ENCODE measurements around the gene PRICKLE2.

The PRICKLE2 gene

DNA sequence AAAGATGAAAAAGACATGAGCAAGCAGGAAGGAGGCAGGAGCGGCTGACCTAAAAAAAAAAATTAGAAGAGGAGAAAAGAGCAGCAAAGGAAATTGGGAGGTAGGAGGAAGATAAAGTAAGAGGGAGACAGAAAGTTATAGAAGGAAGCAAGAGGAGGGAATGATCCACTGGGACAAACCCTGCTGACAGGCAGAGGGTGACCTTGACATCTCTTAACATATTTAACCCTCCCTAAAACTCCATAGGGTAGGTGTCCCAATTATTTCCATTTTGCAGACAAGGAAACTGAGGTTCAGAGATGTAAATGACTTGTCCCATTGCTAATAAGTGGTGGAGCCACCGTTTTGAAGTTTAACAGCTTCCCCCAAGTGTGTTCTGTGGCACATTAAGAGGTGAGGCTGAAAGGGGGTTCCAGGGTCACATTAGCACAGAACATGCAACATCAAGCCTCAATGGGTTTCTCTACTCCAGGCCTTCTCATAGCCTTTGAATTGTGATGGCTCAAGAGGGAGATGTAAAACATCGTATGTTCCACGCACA lies 37.4 kb upstream of the PRICKLE2 start:
- POLR2A ChIA-PET, result no interaction called here
- CTCF ChIA-PET, result interaction anchor here (1.2 to 1.3 kb wide), 2 partner anchors 10 to 233 kb away, joined by 3 read pairs; no protein-coding TSS in a partner anchor

GRCh38 chr3:64260431-64260830 lies 35.2 kb upstream of the PRICKLE2 start:
- Histone ChIP-seq H3K27ac (ENCODE audit: insufficient read depth in 1 of 2, low read depth in 1 of 2, low read length in 2 of 2, poor library complexity in 1 of 2, severe bottlenecking in 2 of 2) (no peak overlapping the region), H3K27me3 (replicated peaks in 2 of 5; ENCODE audit: control insufficient read depth in 4 of 5, insufficient read depth in 5 of 5, low read length in 4 of 5) (peaks cover 0 to 24% (median 10%) of the 10 kb centered on the region in 5 experiments), H3K4me1 (ENCODE audit: control extremely low read depth in 1 of 4, control insufficient read depth in 4 of 4, insufficient read depth in 4 of 4, low read length in 3 of 4) (no peaks in the 10 kb centered on the region), H3K36me3 (ENCODE audit: control insufficient read depth in 4 of 4, insufficient read depth in 4 of 4, low read length in 3 of 4) (no peaks in the 10 kb centered on the region), H3K4me3 (ENCODE audit: control insufficient read depth in 1 of 7, extremely low read depth in 1 of 7, insufficient read depth in 4 of 7, low read depth in 2 of 7, low read length in 6 of 7) (no peak overlapping the region), H3K9me3 (ENCODE audit: control extremely low read depth in 1 of 5, control insufficient read depth in 4 of 5, insufficient read depth in 2 of 5, low read depth in 1 of 5, low read length in 4 of 5) (no peaks in the 10 kb centered on the region)
- POLR2A ChIA-PET, result no interaction called here
- DNase-seq, result no peak
- WGBS (ENCODE audit: insufficient coverage), result 100% methylated on average over 3 of the region's 4 CpGs
- CTCF ChIA-PET, result no interaction called here

More for the DNA sequence above, 37.4 kb upstream of the PRICKLE2 start:
- Histone ChIP-seq H3K36me3 (ENCODE audit: control insufficient read depth in 4 of 4, insufficient read depth in 4 of 4, low read length in 3 of 4) (no peaks in the 10 kb centered on the region), H3K4me3 (ENCODE audit: control insufficient read depth in 1 of 7, extremely low read depth in 1 of 7, insufficient read depth in 4 of 7, low read depth in 2 of 7, low read length in 6 of 7) (no peak overlapping the region), H3K4me1 (ENCODE audit: control extremely low read depth in 1 of 4, control insufficient read depth in 4 of 4, insufficient read depth in 4 of 4, low read length in 3 of 4) (no peaks in the 10 kb centered on the region), H3K9me3 (ENCODE audit: control extremely low read depth in 1 of 5, control insufficient read depth in 4 of 5, insufficient read depth in 2 of 5, low read depth in 1 of 5, low read length in 4 of 5) (no peaks in the 10 kb centered on the region), H3K27ac (ENCODE audit: insufficient read depth in 1 of 2, low read depth in 1 of 2, low read length in 2 of 2, poor library complexity in 1 of 2, severe bottlenecking in 2 of 2) (no peak overlapping the region), H3K27me3 (replicated peaks in 2 of 5; ENCODE audit: control insufficient read depth in 4 of 5, insufficient read depth in 5 of 5, low read length in 4 of 5) (peaks cover 5 to 46% (median 12%) of the 10 kb centered on the region in 5 experiments)
- WGBS (ENCODE audit: insufficient coverage), result 100% methylated on average over 1 of the region's 4 CpGs
- DNase-seq, result no peak

DNA sequence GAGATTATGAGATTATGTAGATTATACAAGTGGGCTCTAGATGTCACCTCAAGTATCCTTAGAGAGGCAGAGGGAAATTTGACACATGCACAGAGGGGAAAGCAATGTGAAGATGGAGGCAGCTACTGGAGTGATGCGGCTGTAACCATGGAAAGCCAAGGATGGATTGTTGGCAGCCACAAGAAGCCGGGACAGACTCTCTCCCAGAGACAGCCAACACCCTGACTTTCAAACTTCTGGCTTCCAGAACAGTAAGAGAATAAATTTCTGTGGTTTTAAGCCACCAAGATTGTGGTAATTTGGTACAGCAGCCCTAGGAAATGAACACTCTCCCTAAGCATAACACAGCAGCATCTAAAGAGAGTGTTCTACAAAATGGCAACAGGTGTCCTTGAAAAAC lies 34.4 kb upstream of the PRICKLE2 start:
- H3K9me3 ChIP-seq (ENCODE audit: control extremely low read depth in 1 of 5, control insufficient read depth in 4 of 5, insufficient read depth in 2 of 5, low read depth in 1 of 5, low read length in 4 of 5), result no peaks in the 10 kb centered on the region
- no peak for DNase-seq
- WGBS (ENCODE audit: insufficient coverage), result 88% methylated on average over 2 of the region's 2 CpGs

DNA sequence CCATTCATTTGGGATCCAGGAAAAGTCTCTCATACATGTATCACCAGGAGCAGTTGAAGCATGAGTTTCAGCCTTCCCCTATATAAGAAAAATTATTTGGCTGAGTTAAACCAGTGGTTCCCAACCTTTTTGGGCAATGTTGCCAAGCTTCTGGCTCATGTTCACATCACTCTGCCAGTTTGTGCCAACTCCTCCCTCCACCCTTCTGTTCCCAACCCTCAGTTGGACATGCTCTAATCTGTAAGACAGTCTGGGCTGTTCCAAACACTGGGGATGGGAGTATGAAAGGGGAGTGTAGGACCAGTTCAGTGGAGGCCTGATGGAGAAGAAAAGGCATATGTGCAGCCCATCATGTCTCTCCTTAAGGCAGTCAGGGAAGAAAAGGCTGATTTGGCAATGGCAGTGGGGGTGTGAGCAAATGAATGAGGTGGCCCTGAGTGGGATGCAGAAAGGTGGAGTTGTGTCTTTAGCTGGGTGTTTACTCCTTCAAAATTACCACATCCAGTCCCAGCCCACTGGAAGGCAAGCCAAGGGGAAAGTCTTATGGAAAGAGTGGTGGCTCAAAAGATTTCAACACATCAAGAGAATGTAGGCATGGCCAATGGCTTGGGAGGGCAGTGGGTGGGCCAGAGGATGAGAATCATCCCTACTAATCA lies 32.0 kb upstream of the PRICKLE2 start:
- H3K9me3 ChIP-seq (ENCODE audit: control extremely low read depth in 1 of 5, control insufficient read depth in 4 of 5, insufficient read depth in 2 of 5, low read depth in 1 of 5, low read length in 4 of 5), result no peaks in the 10 kb centered on the region
- no peaks in the 10 kb centered on the region for H3K4me1 ChIP-seq (ENCODE audit: control extremely low read depth in 1 of 4, control insufficient read depth in 4 of 4, insufficient read depth in 4 of 4, low read length in 3 of 4)
- ChIA-PET POLR2A (no interaction called here), CTCF (no interaction called here)
- no peaks in the 10 kb centered on the region for H3K36me3 ChIP-seq (ENCODE audit: control insufficient read depth in 4 of 4, insufficient read depth in 4 of 4, low read length in 3 of 4)
- no peak overlapping the region for H3K27ac ChIP-seq (ENCODE audit: insufficient read depth in 1 of 2, low read depth in 1 of 2, low read length in 2 of 2, poor library complexity in 1 of 2, severe bottlenecking in 2 of 2)
- no peak for DNase-seq
- no peak overlapping the region for H3K4me3 ChIP-seq (ENCODE audit: control insufficient read depth in 1 of 7, extremely low read depth in 1 of 7, insufficient read depth in 4 of 7, low read depth in 2 of 7, low read length in 6 of 7)
- H3K27me3 ChIP-seq (replicated peaks in 2 of 5; ENCODE audit: control insufficient read depth in 4 of 5, insufficient read depth in 5 of 5, low read length in 4 of 5), result no peaks in the 10 kb centered on the region

More for the DNA sequence above, 34.4 kb upstream of the PRICKLE2 start:
- no peaks in the 10 kb centered on the region for H3K4me1 ChIP-seq (ENCODE audit: control extremely low read depth in 1 of 4, control insufficient read depth in 4 of 4, insufficient read depth in 4 of 4, low read length in 3 of 4)
- no peaks in the 10 kb centered on the region for H3K36me3 ChIP-seq (ENCODE audit: control insufficient read depth in 4 of 4, insufficient read depth in 4 of 4, low read length in 3 of 4)
- H3K4me3 ChIP-seq (ENCODE audit: control insufficient read depth in 1 of 7, extremely low read depth in 1 of 7, insufficient read depth in 4 of 7, low read depth in 2 of 7, low read length in 6 of 7), result no peak overlapping the region
- no peak overlapping the region for H3K27ac ChIP-seq (ENCODE audit: insufficient read depth in 1 of 2, low read depth in 1 of 2, low read length in 2 of 2, poor library complexity in 1 of 2, severe bottlenecking in 2 of 2)
- ChIA-PET POLR2A (no interaction called here), CTCF (no interaction called here)
- peaks cover 0 to 17% (median 5%) of the 10 kb centered on the region in 5 experiments for H3K27me3 ChIP-seq (replicated peaks in 2 of 5; ENCODE audit: control insufficient read depth in 4 of 5, insufficient read depth in 5 of 5, low read length in 4 of 5)

DNA sequence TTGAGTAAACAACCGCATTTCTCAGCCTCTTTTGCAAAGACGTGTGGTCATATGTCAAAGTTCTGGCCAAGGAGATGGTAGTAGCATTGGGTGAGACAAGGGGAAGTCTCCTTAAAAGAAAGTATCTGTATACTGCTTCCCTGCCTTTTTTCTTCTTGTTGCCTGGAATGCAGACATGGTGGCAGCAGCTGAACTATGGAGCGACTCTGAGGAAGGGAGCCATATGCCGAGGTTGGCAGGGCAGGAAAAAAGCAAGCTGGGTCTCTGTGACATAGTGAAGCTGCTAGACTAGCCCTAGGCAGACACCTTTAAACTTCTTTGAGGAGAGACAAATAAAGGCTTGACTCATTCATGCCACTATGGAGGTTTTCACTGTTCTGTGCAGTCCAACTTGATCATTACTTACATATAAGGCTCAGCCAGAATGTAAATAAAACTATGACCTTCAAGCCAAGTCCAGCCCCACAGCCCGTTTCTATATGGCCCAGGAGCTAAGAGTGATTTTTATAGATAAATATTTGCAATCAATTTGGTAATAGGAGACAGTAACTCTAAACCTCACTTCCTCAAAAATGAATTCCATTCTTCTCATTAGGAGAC lies 30.6 kb upstream of the PRICKLE2 start:
- Histone ChIP-seq H3K4me1 (ENCODE audit: control extremely low read depth in 1 of 4, control insufficient read depth in 4 of 4, insufficient read depth in 4 of 4, low read length in 3 of 4) (no peaks in the 10 kb centered on the region), H3K4me3 (ENCODE audit: control insufficient read depth in 1 of 7, extremely low read depth in 1 of 7, insufficient read depth in 4 of 7, low read depth in 2 of 7, low read length in 6 of 7) (no peak overlapping the region), H3K27ac (ENCODE audit: insufficient read depth in 1 of 2, low read depth in 1 of 2, low read length in 2 of 2, poor library complexity in 1 of 2, severe bottlenecking in 2 of 2) (no peak overlapping the region), H3K27me3 (replicated peaks in 2 of 5; ENCODE audit: control insufficient read depth in 4 of 5, insufficient read depth in 5 of 5, low read length in 4 of 5) (no peaks in the 10 kb centered on the region), H3K36me3 (ENCODE audit: control insufficient read depth in 4 of 4, insufficient read depth in 4 of 4, low read length in 3 of 4) (no peaks in the 10 kb centered on the region), H3K9me3 (ENCODE audit: control extremely low read depth in 1 of 5, control insufficient read depth in 4 of 5, insufficient read depth in 2 of 5, low read depth in 1 of 5, low read length in 4 of 5) (no peaks in the 10 kb centered on the region)
- no peak for DNase-seq
- CTCF ChIA-PET, result no interaction called here
- 100% methylated on average over 1 of the region's 5 CpGs for WGBS (ENCODE audit: insufficient coverage)
- POLR2A ChIA-PET, result no interaction called here

DNA sequence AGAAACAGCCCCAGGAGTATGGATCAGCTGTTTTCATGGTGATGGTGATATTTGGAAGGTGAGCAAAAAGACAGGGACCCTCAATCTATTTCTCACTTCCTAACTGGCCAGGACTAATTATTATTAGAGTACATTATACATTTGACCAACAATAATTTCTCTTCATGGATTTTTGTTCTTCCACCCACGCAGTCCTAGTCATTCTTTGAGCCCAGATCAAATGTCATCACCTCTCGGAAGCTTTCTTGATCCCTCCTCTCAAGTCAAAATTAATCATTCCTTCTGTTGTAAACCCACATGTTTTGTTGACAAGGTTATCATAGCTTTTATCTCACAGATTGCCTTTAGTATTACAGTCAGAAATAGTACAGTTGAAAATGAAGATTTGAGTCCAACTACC lies 29.2 kb upstream of the PRICKLE2 start:
- H3K9me3 ChIP-seq (ENCODE audit: control extremely low read depth in 1 of 5, control insufficient read depth in 4 of 5, insufficient read depth in 2 of 5, low read depth in 1 of 5, low read length in 4 of 5), result no peaks in the 10 kb centered on the region
- H3K27me3 ChIP-seq (replicated peaks in 2 of 5; ENCODE audit: control insufficient read depth in 4 of 5, insufficient read depth in 5 of 5, low read length in 4 of 5), result no peaks in the 10 kb centered on the region
- no peaks in the 10 kb centered on the region for H3K36me3 ChIP-seq (ENCODE audit: control insufficient read depth in 4 of 4, insufficient read depth in 4 of 4, low read length in 3 of 4)
- no peak overlapping the region for H3K4me3 ChIP-seq (ENCODE audit: control insufficient read depth in 1 of 7, extremely low read depth in 1 of 7, insufficient read depth in 4 of 7, low read depth in 2 of 7, low read length in 6 of 7)
- no peak for DNase-seq
- H3K27ac ChIP-seq (ENCODE audit: insufficient read depth in 1 of 2, low read depth in 1 of 2, low read length in 2 of 2, poor library complexity in 1 of 2, severe bottlenecking in 2 of 2), result no peak overlapping the region
- CTCF ChIA-PET, result interaction anchor here (1.2 kb wide), 1 partner anchor 130 kb away, joined by 4 read pairs; no protein-coding TSS in a partner anchor
- POLR2A ChIA-PET, result no interaction called here
- WGBS (ENCODE audit: insufficient coverage), result 95% methylated on average over 2 of the region's 2 CpGs
- H3K4me1 ChIP-seq (ENCODE audit: control extremely low read depth in 1 of 4, control insufficient read depth in 4 of 4, insufficient read depth in 4 of 4, low read length in 3 of 4), result no peaks in the 10 kb centered on the region

GRCh38 chr3:64253689-64254088 lies 28.4 kb upstream of the PRICKLE2 start:
- 92% methylated on average over 2 of the region's 6 CpGs for WGBS (ENCODE audit: insufficient coverage)
- H3K27ac ChIP-seq (ENCODE audit: insufficient read depth in 1 of 2, low read depth in 1 of 2, low read length in 2 of 2, poor library complexity in 1 of 2, severe bottlenecking in 2 of 2), result no peak overlapping the region
- H3K27me3 ChIP-seq (replicated peaks in 2 of 5; ENCODE audit: control insufficient read depth in 4 of 5, insufficient read depth in 5 of 5, low read length in 4 of 5), result no peaks in the 10 kb centered on the region
- H3K9me3 ChIP-seq (ENCODE audit: control extremely low read depth in 1 of 5, control insufficient read depth in 4 of 5, insufficient read depth in 2 of 5, low read depth in 1 of 5, low read length in 4 of 5), result no peaks in the 10 kb centered on the region
- DNase-seq, result no peak
- CTCF ChIA-PET, result interaction anchor here (1.2 kb wide), 1 partner anchor 131 kb away, joined by 4 read pairs; no protein-coding TSS in a partner anchor
- POLR2A ChIA-PET, result no interaction called here
- H3K4me1 ChIP-seq (ENCODE audit: control extremely low read depth in 1 of 4, control insufficient read depth in 4 of 4, insufficient read depth in 4 of 4, low read length in 3 of 4), result no peaks in the 10 kb centered on the region
- no peak overlapping the region for H3K4me3 ChIP-seq (ENCODE audit: control insufficient read depth in 1 of 7, extremely low read depth in 1 of 7, insufficient read depth in 4 of 7, low read depth in 2 of 7, low read length in 6 of 7)
- H3K36me3 ChIP-seq (ENCODE audit: control insufficient read depth in 4 of 4, insufficient read depth in 4 of 4, low read length in 3 of 4), result no peaks in the 10 kb centered on the region

Data from common myeloid progenitor, CD34-positive (primary cell).